Motor neuron (in vitro differentiated cells): Measurements from ENCODE around the gene DLGAP4. TPM values are rescaled to one million over a fixed set of nuclear protein-coding genes. Genes with fewer than 3 reads are reported as not detected.

ENCODE experiments used
- ATAC-seq, 8 experiments: fragments of 200-7000 bp; cut with Tn5 transposase; replicated peaks in 6 of 8; 2 replicates each; pipeline ENCODE4 v1.8.0; 2021; ENCODE audit warnings: mild to moderate bottlenecking in 8 of 8, moderate library complexity in 8 of 8
- H3K27ac ChIP-seq, 2 donors: fragments of 250-450 bp; sonication (Bioruptor Pico); 2 replicates each; pipeline ENCODE4 v1.9.0; 2021; ENCODE audit warnings: antibody characterized with exemption in 2 of 2, mild to moderate bottlenecking in 2 of 2, moderate library complexity in 1 of 2
- H3K4me1 ChIP-seq, 2 donors: fragments of 250-450 bp; sonication (Bioruptor Pico); replicated peaks in 1 of 2; 2 replicates each; pipeline ENCODE4 v1.6.1; 2021; ENCODE audit warnings: antibody characterized with exemption in 2 of 2, mild to moderate bottlenecking in 2 of 2, moderate library complexity in 1 of 2
- H3K4me3 ChIP-seq, 5 donors: fragments of 250-450 bp; sonication (Bioruptor Pico); 2 replicates each; pipeline ENCODE4 v1.9.0; 2021; ENCODE audit warnings: antibody characterized with exemption in 5 of 5, mild to moderate bottlenecking in 5 of 5, moderate library complexity in 4 of 5
- WGBS, 10 experiments: fragments of 450-650 bp; shearing (Covaris generic); methylation state at CpG; one replicate each; pipeline ENCODE4 v1.0.0; 2022; 5-methylcytosine and 5-hydroxymethylcytosine counted together
- in situ Hi-C, 9 experiments: fragments of 400-800 bp; cut with MboI; loops; one replicate each; pipeline ENCODE4 v1.15.0; 2021; ENCODE audit warnings: low sequenced_read_pairs in 9 of 9, low pct_unique_long_range_greater_than_20kb in 2 of 9; ENCODE audit not compliant: unreplicated experiment in 9 of 9
- total RNA-seq, 8 experiments: library from RNA; unstranded; fragments of 300-600 nt; gene quantifications; 2 replicates each; pipeline versions ENCODE4 v1.2.3 to v1.2.4, GENCODE V29; 2022

Gene DLGAP4
- total RNA-seq, 8 experiments from 2014 or later = 13.3 to 51.8 (median 40.0) TPM

DNA sequence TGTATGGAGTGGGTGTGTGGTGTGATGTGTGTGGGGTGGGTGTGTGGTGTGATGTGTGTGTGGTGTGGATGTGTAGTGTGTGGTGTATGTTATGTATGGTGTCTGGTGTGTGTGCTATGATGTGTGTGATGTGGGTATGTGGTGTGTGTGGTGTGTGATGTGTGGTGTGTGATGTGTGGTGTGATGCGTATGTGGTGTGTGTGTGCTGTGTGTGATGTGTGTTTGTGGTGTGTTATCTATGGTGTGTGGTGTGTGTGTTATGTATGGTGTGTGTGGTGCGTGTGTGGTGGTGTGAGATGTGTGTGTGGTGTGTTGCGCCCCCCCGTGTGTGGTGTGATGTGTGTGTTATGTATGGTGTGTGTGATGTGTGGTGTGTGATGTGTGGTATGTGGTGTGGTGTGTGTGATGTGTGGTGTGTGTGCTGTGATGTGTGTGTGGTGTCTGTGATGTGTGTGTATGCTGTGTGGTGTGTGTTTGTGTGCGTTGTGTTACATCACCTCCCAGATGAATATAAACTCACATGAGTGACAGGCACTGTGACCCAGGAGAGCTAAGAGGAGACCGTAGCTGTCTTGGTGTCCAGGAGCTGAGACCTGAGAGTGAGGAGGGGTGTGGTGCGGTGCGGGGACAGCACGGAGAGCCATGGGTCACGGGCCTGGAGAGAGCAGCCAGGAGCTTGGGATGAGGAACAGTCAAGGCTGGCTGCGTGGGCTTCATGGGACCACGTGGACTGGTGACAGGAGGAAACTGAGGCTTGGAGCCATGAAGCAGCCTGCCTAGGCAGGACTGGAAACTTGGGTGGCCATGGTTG, 8.8 kb downstream of the DLGAP4 start:
- peak in 3 of 8 experiments; percentile 24 to 46 (median 29) for ATAC-seq
- Histone ChIP-seq H3K4me1 (no peaks in the 10 kb centered on the region), H3K27ac (no peak overlapping the region), H3K4me3 (no peak overlapping the region)
- in situ Hi-C loops = no loop called here
- 10 to 100% (median 59%) methylated on average over 1 to 5 of the region's 12 CpGs; no CpG with 5 or more reads in 4 of the 10 experiments for WGBS, 10 experiments

DNA sequence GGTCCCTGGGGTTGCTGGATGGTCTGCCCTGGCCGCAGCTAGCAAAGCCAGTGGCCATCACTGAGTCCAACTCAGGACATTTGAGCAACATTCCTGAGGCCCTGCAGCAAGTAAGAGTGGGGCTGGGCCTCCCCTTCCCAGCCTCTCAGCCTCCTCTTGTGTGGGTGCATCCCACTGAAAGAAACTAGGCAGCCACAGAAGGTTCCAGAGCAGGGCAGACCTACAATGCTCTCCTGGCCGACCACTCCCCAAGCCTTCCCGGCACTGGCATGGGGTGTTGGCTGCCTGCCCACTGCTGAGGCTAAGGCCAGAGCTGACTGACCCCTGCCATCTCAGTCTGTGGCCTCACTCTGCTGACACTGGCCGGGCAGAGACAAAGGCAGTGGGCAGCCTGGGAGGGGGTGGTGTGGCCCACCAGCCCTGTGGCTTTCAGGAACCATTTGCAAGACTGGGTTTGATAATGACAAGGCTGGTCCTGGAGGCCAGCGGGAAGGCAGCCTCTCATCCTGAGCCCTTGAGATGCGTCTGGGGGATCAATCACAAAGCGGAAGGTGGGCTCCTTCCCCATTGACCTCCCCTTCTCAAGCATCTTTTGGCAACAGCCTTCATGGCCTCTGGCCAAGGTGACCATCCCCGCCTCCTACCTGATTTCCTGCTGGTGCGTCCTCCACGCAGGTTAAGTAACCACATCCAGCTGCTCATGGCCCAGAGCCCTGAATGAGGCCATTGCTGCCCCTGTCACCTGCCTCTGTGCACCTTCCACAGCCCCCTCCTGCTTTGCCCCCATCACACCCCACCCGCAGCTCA, 9.6 kb downstream of the DLGAP4 start:
- H3K27ac ChIP-seq = no peak overlapping the region
- H3K4me1 ChIP-seq = peaks cover 0 to 3% of the 10 kb centered on the region in 2 donors
- 40 to 80% (median 67%) methylated on average over 1 of the region's 11 CpGs; no CpG with 5 or more reads in 7 of the 10 experiments for WGBS, 10 experiments
- ATAC-seq = peak in 2 of 8 experiments; percentile 37 to 39
- in situ Hi-C loops = no loop called here
- no peak overlapping the region for H3K4me3 ChIP-seq

DNA sequence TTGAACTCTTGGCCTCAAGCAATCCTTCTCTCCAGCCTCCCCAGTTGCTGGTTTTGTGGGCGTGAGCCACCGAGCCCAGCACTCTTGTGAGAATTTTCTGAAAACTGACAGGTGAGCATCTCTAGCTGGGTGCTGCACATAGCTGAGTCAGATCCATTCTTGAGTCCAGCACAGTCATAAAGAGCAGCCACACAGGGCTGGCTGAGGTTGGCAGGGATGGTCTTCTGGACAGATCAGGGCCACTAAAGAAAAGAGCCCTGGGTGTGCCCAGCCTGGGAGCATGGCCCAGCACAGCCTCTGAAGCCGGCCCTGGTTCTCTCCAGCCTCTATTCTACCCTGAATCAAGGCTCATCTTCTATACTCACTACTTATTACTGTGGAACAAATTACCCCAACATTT, 11.5 kb downstream of the DLGAP4 start:
- Histone ChIP-seq H3K4me1 (peaks cover 0 to 3% of the 10 kb centered on the region in 2 donors), H3K4me3 (no peak overlapping the region), H3K27ac (no peak overlapping the region)
- in situ Hi-C loops = no loop called here
- no peak for ATAC-seq
- 33 to 100% (median 72%) methylated on average over 1 to 2 of the region's 3 CpGs; no CpG with 5 or more reads in 3 of the 10 experiments for WGBS, 10 experiments

DNA sequence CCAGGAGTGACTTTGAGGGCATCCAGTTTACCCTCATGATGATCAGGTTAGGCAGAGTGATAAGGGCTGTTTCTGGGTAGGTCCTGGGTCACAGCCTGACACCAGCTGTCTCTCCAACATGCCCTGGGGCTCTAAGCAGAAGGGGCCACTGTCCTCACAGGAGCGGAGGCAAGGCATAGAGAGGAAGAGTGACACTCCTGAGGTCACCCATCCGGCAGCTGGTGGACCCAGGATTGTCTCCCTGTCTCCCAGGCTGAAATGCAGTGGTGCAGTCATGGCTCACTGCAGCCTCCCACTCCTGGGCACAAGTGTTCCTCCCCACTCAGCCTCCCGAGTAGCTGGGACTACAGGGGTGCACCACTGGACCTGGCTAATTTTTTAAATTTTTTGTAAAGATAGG, 12.0 kb downstream of the DLGAP4 start:
- WGBS, 10 experiments = 0 to 100% (median 0%) methylated on average over 1 to 2 of the region's 3 CpGs; no CpG with 5 or more reads in 5 of the 10 experiments

DNA sequence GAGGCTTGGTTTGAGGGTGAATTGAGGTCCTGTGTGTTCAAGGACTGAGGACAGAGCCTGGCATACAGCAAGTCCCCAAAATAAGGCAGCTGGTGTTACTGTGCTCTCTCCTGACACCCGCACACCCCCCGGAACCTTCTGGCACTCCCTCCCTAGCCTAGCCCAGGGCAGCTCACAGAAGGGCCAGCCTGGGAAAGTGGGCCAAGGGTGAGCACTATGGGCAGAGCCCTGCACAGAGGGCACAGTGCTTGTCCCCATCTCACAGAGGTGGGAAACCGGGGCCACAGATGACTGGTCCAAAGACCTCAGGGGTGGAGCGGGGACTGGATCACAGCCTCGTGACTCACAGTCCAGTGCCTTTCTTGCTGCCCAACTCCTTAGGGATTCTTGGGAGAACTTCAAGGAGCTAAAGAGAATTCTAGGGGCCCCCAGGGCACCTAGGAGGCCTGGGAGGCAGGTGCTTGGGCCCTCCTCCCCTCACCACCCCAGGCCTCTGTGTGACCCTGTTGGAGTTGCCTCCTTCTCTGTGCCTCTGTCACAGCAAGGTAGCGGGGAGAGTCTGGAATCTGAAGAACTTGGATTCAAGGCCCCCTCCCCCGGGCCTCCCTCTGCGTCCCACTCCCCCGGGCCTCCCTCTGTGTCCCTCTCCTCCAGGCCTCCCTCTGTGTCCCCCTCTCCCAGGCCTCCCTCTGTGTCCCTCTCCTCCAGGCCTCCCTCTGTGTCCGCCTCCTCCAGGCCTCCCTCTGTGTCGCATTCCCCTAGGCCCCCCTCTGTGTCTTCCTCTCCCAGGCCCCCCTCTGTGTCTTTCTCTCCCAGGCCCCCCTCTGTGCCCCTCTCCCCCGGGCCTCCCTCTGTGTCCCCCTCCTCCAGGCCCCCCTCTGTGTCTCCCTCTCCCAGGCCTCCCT, 13.5 kb downstream of the DLGAP4 start:
- peak in 2 of 8 experiments; percentile 9 to 45 for ATAC-seq
- no peak overlapping the region for H3K27ac ChIP-seq

More for the DNA sequence above, 12.0 kb downstream of the DLGAP4 start:
- Histone ChIP-seq H3K4me1 (peaks cover 0 to 3% of the 10 kb centered on the region in 2 donors), H3K4me3 (no peak overlapping the region), H3K27ac (no peak overlapping the region)
- no peak for ATAC-seq
- in situ Hi-C loops = no loop called here

DNA sequence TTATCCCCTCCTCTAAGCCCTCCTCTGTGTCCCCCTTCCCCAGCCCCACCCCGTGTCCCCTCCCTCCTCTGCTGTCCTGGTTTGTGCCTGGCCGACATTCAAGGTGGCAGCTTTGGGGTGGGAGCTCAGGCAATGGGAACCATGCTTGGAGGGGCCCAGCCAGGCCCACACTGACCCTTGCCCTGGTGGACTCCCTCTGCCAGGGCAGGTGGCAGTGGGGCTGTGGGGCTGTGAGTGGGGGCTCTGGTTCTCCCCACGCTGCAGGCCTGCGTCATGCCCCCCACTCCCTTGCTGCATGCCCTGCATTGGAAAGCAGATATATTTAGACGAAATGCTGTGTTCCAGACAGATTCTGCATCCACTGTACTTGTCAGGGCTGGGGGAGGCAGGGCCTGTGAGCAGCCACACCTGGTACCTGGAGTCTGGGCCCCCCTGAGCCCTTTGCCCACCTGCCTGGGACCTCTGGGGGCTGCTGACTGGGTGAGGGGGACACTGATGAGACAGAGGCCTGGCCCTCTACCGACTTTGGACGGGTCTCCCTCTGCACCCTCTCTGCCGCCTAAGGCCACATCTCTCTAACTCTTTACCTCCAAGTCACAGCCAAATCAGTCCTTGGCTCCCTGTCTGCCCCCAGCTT, 14.2 kb downstream of the DLGAP4 start:
- in situ Hi-C loops = no loop called here
- ATAC-seq = peak in 3 of 8 experiments; percentile 10 to 30 (median 26)
- Histone ChIP-seq H3K27ac (no peak overlapping the region), H3K4me3 (no peak overlapping the region), H3K4me1 (peaks cover 0 to 3% of the 10 kb centered on the region in 2 donors)
- WGBS, 10 experiments = 0 to 100% (median 84%) methylated on average over 1 to 3 of the region's 8 CpGs; no CpG with 5 or more reads in 7 of the 10 experiments

More for the DNA sequence above, 13.5 kb downstream of the DLGAP4 start:
- in situ Hi-C loops = no loop called here
- no peak overlapping the region for H3K4me3 ChIP-seq
- peaks cover 0 to 3% of the 10 kb centered on the region in 2 donors for H3K4me1 ChIP-seq
- WGBS, 10 experiments = 80 to 90% methylated on average over 2 of the region's 12 CpGs; no CpG with 5 or more reads in 8 of the 10 experiments

DNA sequence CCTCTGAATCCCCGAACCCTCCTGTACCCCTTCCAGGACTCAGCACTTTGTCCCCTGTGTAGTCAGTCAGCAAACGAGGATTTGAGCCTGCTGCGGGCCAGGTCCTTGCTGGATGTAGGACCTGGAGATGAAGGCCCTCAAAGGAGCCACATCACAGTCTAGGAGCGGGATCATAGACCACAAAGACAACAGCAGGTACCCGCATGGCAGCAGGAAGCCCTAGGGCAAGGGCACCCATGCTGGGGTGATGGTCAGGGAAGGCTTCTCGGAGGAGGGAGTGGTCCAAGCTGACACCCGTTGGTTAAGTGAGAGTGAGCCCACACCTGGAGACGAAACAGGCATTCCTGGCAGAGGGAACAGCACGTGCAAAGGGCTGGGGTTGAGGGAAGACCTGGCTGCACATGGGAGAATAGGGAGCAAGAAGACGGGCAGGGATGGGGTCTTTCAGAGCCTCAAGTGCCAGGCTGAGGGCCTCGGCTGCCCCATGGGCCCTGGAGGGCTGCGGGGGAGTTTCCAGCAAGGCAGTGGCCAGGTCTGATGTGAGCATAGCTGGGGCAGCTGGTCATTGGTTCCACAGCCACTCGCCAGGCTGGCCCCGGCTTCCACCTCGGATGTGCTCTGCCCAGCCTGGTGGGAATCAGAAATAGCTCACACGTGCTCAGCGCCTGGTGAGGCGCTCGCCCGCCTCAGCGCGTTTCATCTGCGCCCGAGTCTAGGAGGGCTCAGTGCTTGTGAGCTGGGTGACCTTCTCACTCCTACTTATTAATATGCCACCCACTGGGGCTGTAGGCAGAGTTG, 15.0 kb downstream of the DLGAP4 start:
- 71 to 96% (median 85%) methylated on average over 1 to 6 of the region's 24 CpGs; no CpG with 5 or more reads in 6 of the 10 experiments for WGBS, 10 experiments
- H3K27ac ChIP-seq = no peak overlapping the region
- no peak overlapping the region for H3K4me3 ChIP-seq
- no peak for ATAC-seq
- in situ Hi-C loops = no loop called here
- peaks cover 0 to 3% of the 10 kb centered on the region in 2 donors for H3K4me1 ChIP-seq

DNA sequence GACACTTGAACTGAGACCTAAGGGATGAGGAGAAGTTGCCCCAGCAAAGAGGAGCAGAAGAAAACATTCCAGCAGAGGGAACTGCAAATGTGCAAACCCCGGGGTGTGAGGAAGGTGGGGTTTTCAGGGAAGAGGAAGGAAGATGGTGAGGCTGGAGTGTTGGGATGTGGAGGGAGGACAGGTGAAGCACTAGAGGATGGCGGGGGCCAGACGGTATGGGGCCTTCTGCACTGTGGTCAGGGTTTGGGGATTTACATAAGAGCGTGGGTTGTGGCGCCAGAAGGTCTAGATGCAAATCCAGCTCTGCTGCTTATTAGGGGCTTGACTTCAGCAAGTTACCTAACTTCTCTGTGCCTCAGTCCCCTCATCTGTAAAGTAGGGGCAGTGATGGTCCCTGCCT, 16.0 kb downstream of the DLGAP4 start:
- Histone ChIP-seq H3K4me1 (peaks cover 0 to 3% of the 10 kb centered on the region in 2 donors), H3K4me3 (no peak overlapping the region), H3K27ac (no peak overlapping the region)
- in situ Hi-C loops = no loop called here
- ATAC-seq = no peak
- WGBS, 10 experiments = 0 to 100% (median 60%) methylated on average over 1 to 3 of the region's 5 CpGs; no CpG with 5 or more reads in 3 of the 10 experiments

DNA sequence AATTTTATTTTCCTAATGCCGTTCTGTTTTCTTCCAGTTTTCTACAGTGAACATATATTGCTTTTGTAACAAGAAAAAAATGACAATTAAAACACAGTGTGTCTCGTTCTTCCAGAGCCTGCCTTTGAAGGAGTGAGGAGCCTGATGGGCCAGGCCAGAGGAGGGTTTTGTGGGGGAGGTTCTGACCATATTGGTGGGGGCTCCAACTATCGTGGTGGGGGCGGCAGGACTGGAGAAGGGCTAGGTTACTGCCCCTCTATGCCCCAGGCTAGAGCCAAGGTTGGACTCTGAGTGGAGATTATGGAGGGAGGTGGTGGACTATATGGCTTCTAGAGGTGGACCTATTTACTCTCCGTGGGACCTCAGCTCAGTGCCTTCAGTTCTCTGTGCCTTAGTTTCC, 24.0 kb downstream of the DLGAP4 start:
- H3K4me3 ChIP-seq = no peak overlapping the region
- peaks cover 22 to 27% of the 10 kb centered on the region in 2 donors for H3K4me1 ChIP-seq
- H3K27ac ChIP-seq = no peak overlapping the region
- ATAC-seq = no peak
- WGBS, 10 experiments = 18 to 100% (median 86%) methylated on average over 1 to 4 of the region's 5 CpGs; no CpG with 5 or more reads in 1 of the 10 experiments
- in situ Hi-C loops = no loop called here

DNA sequence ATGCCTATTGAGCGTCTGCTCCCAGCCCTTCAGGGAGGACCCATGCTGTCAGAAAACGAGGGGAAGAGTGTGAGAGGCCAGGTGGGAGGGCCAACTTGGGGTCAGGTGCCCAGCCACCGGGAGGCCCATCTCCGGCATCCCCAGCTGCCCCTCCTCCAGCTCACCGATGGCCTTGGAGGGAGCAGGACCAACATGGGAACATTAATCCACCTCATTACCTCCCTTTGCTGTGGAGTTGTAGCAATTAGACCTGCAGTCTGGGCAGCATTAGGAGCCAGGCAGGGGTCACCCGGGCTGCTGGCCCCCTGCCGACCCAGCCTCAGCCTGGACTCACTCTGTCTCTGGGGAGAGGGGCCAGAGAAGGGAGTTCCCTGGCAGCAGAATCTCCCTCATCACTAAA, 25.1 kb downstream of the DLGAP4 start:
- peak in 5 of 8 experiments; percentile 38 to 93 (median 82) for ATAC-seq
- Histone ChIP-seq H3K27ac (peak overlapping the region in 1 of 2 donors; percentile 50), H3K4me1 (peaks cover 22 to 27% of the 10 kb centered on the region in 2 donors), H3K4me3 (no peak overlapping the region)
- in situ Hi-C loops = no loop called here
- WGBS, 10 experiments = 0 to 46% (median 12%) methylated on average over 2 to 3 of the region's 7 CpGs; no CpG with 5 or more reads in 6 of the 10 experiments

DNA sequence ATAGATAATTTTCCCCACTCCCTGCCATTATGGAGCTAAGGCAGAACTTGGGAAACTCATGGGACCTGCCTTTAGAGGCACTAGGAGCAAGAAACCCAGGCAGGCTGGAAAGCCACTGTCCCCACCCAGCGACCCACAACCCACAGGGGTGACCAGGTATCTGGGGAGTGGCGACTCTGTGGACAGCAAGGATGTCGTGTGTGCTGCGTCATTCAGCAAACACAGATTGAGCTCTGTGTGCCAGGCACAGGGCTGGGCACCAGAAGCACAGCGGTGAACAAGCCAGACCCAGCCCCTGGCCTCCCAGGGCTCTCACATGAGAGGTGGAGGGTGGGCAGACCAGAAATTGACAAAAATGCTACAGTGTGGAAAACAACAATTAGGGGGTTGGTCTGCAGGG, 27.7 kb downstream of the DLGAP4 start:
- 80% methylated on average over 3 of the region's 5 CpGs; no CpG with 5 or more reads in 9 of the 10 experiments for WGBS, 10 experiments
- in situ Hi-C loops = no loop called here
- no peak overlapping the region for H3K27ac ChIP-seq
- ATAC-seq = no peak
- H3K4me1 ChIP-seq = peaks cover 39 to 43% of the 10 kb centered on the region in 2 donors
- H3K4me3 ChIP-seq = no peak overlapping the region
